SK-N-SH (cell line): ENCODE data around the gene COX5A.

ENCODE experiments used
- FOXM1 ChIP-seq: IDR thresholded peaks from 2 replicates; pipeline ENCODE4 v1.4.0; 2012; ENCODE audit warnings: low read depth, mild to moderate bottlenecking
- POLR2AphosphoS5 ChIP-seq: IDR thresholded peaks from 2 replicates; pipeline ENCODE4 v1.6.1; 2012; ENCODE audit warnings: low read depth, low read length
- RCOR1 ChIP-seq: fragments of 150-350 bp; IDR thresholded peaks from 2 replicates; pipeline ENCODE4 v1.6.1; 2017; ENCODE audit warnings: antibody characterized with exemption, low read length
- RFX5 ChIP-seq: IDR thresholded peaks from 2 replicates; pipeline ENCODE4 v1.6.1; 2012; ENCODE audit warnings: mild to moderate bottlenecking, improper control_type of control experiment, low read length
- TF ChIP-seq, protein P1 (sequence below): fragments of 200-600 bp; sonication (generic); IDR thresholded peaks from 2 replicates; pipeline ENCODE4 v1.6.1; 2017; ENCODE audit warnings: antibody characterized with exemption, mild to moderate bottlenecking, moderate library complexity

DNA sequence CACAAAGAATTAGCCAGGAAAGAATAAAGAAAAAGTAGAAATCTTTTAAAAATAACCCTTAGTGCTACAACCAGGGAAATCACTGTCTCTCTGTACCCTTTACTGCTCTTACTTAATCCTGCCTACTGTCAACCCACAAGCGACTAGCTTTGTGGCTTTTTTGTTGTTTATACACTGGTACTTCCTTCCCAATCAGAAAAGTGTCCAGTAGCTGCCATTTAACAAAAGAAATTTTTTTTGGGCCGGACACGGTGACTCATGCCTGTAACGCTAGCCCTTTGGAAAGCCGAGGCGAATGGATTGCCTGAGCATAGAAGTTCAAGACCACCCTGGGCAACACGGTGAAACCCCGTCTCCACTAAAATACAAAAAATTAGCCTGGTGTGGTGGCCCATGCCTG lies 17.4 kb downstream of the COX5A start:
- TF ChIP-seq, protein P1, sequence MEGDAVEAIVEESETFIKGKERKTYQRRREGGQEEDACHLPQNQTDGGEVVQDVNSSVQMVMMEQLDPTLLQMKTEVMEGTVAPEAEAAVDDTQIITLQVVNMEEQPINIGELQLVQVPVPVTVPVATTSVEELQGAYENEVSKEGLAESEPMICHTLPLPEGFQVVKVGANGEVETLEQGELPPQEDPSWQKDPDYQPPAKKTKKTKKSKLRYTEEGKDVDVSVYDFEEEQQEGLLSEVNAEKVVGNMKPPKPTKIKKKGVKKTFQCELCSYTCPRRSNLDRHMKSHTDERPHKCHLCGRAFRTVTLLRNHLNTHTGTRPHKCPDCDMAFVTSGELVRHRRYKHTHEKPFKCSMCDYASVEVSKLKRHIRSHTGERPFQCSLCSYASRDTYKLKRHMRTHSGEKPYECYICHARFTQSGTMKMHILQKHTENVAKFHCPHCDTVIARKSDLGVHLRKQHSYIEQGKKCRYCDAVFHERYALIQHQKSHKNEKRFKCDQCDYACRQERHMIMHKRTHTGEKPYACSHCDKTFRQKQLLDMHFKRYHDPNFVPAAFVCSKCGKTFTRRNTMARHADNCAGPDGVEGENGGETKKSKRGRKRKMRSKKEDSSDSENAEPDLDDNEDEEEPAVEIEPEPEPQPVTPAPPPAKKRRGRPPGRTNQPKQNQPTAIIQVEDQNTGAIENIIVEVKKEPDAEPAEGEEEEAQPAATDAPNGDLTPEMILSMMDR = no peak
- no peak for TF ChIP-seq POLR2AphosphoS5
- no peak for TF ChIP-seq RFX5
- TF ChIP-seq FOXM1 = no peak
- TF ChIP-seq RCOR1 = no peak
